A549 (cell line): ENCODE measurements around the gene YAF2.

ENCODE experiments used
- KDM1A ChIP-seq: fragments of 200-600 bp; sonication (generic); IDR thresholded peaks from 2 replicates; pipeline ENCODE4 v1.6.1; 2016; ENCODE audit warnings: low read depth, mild to moderate bottlenecking
- MYC ChIP-seq: IDR thresholded peaks from 2 replicates; pipeline ENCODE4 v1.6.1; 2012; ENCODE audit warnings: mild to moderate bottlenecking, inconsistent platforms, low read length, improper control_type of control experiment, borderline replicate concordance
- RCOR1 ChIP-seq: fragments of 150-350 bp; IDR thresholded peaks from 2 replicates; pipeline ENCODE4 v1.6.1; 2014; ENCODE audit warnings: antibody characterized with exemption, low read length, low read depth
- TF ChIP-seq, protein P1 (sequence below): fragments of >200 bp; sonication (Bioruptor Twin); formaldehyde crosslinking; IDR thresholded peaks from 3 replicates; pipeline ENCODE4 v1.5.1; 2016
- TF ChIP-seq, protein P2 (sequence below): fragments of 200-600 bp; sonication (generic); IDR thresholded peaks from 2 replicates; pipeline ENCODE4 v1.6.1; 2016; ENCODE audit warnings: antibody characterized with exemption, mild to moderate bottlenecking, moderate library complexity

DNA sequence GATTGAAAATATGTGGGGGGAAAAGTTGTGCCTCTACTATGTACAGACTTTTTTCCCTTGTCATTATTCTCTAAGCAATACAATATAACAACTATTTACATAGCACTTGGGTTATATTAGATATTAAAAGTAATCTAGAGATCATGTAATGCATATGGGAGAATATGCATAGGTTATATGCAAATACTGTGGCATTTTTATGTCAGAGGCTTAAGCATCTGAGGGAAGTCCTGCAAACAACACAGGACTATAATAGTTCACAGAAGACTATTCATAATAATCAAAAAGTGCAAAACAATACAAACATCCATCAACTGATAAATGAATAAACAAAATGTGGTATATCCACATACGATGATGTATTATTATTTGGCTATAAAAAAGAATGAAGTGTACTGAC is 33.7 kb downstream of the YAF2 start:
- TF ChIP-seq, protein P1, sequence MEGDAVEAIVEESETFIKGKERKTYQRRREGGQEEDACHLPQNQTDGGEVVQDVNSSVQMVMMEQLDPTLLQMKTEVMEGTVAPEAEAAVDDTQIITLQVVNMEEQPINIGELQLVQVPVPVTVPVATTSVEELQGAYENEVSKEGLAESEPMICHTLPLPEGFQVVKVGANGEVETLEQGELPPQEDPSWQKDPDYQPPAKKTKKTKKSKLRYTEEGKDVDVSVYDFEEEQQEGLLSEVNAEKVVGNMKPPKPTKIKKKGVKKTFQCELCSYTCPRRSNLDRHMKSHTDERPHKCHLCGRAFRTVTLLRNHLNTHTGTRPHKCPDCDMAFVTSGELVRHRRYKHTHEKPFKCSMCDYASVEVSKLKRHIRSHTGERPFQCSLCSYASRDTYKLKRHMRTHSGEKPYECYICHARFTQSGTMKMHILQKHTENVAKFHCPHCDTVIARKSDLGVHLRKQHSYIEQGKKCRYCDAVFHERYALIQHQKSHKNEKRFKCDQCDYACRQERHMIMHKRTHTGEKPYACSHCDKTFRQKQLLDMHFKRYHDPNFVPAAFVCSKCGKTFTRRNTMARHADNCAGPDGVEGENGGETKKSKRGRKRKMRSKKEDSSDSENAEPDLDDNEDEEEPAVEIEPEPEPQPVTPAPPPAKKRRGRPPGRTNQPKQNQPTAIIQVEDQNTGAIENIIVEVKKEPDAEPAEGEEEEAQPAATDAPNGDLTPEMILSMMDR = no peak
- TF ChIP-seq, protein P2, sequence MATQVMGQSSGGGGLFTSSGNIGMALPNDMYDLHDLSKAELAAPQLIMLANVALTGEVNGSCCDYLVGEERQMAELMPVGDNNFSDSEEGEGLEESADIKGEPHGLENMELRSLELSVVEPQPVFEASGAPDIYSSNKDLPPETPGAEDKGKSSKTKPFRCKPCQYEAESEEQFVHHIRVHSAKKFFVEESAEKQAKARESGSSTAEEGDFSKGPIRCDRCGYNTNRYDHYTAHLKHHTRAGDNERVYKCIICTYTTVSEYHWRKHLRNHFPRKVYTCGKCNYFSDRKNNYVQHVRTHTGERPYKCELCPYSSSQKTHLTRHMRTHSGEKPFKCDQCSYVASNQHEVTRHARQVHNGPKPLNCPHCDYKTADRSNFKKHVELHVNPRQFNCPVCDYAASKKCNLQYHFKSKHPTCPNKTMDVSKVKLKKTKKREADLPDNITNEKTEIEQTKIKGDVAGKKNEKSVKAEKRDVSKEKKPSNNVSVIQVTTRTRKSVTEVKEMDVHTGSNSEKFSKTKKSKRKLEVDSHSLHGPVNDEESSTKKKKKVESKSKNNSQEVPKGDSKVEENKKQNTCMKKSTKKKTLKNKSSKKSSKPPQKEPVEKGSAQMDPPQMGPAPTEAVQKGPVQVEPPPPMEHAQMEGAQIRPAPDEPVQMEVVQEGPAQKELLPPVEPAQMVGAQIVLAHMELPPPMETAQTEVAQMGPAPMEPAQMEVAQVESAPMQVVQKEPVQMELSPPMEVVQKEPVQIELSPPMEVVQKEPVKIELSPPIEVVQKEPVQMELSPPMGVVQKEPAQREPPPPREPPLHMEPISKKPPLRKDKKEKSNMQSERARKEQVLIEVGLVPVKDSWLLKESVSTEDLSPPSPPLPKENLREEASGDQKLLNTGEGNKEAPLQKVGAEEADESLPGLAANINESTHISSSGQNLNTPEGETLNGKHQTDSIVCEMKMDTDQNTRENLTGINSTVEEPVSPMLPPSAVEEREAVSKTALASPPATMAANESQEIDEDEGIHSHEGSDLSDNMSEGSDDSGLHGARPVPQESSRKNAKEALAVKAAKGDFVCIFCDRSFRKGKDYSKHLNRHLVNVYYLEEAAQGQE = no peak
- TF ChIP-seq RCOR1 (no peak), KDM1A (no peak), MYC (no peak)
